KOPT-K1 (cell line): ENCODE results near the gene TUBGCP5.
A peak's percentile ranks its signal among the peaks of the same experiment; 100 is the strongest.
"Not testable (repeated sequence)": the region's sequence is repeated elsewhere in the genome, so short reads cannot be mapped to it uniquely, and the experiment has no call there.

ENCODE experiments used
- H3K27ac ChIP-seq: fragments of 200-600 bp; sonication (generic); 2 replicates; pipeline ENCODE4 v1.5.1; 2016; ENCODE audit warnings: antibody characterized with exemption, mild to moderate bottlenecking, low read depth, low read length; ENCODE audit not compliant: poor library complexity, severe bottlenecking
- H3K36me3 ChIP-seq: fragments of 200-600 bp; sonication (generic); 2 replicates; pipeline ENCODE4 v1.5.1; 2017; ENCODE audit warnings: antibody characterized with exemption, mild to moderate bottlenecking, low read length, moderate library complexity; ENCODE audit not compliant: insufficient read depth
- H3K9me3 ChIP-seq: fragments of 200-600 bp; sonication (generic); 2 replicates; pipeline ENCODE4 v1.5.1; 2017; ENCODE audit warnings: antibody characterized with exemption, low read length, mild to moderate bottlenecking; ENCODE audit not compliant: insufficient read depth, poor library complexity, severe bottlenecking

The TUBGCP5 gene

DNA sequence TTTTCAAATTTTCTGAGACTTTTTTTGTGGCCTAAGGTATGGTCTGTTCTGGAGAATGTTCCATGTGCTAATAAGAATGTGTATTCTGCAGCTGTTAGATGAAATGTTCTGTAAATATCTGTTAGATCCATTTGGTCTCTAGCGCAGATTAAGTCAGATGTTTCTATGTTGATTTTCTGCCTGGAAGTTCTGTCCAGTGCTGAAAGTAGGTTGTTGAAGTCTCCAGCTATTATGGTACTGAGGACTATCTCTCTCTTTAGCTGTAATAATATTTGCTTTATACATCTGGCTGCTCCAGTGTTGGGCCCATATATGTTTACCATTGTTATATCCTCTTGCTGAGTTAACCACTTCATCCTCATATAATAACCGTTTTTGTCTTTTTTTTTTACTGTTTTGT lies 13.2 kb upstream of the TUBGCP5 start:
- Histone ChIP-seq H3K27ac (no peak overlapping the region), H3K36me3 (no peaks in the 10 kb centered on the region), H3K9me3 (no peaks in the 10 kb centered on the region)

- Histone ChIP-seq H3K9me3 (no peaks in the 10 kb centered on the region), H3K36me3 (no peaks in the 10 kb centered on the region), H3K27ac (no peak overlapping the region)
These were observed 11.3 kb upstream of the TUBGCP5 start for GRCh38 chr15:23050708-23051107.

DNA sequence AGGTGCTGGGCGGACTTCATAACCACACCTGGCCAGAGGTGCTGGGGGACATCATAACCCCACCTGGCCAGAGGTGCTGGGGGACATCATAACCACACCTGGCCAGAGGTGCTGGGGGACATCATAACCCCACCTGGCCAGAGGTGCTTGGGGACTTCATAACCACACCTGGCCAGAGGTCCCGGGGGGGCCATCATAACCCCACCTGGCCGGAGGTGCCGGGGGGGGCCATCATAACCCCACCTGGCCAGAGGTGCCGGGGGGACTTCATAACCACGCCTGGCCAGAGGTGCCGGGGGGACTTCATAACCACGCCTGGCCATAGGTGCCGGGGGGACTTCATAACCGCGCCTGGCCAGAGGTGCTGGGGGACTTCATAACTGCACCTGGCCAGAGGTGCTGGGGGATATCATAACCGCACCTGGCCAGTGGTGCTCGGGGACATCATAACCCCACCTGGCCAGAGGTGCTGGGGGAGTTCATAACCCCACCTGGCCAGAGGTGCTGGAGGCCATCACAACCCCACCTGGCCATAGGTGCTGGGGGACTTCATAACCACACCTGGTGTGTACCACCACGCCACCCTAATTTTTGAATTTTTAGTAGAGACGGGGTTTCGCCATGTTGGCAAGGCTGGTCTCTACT lies 10.7 kb upstream of the TUBGCP5 start:
- Histone ChIP-seq H3K36me3 (no peaks in the 10 kb centered on the region), H3K27ac (no peak overlapping the region), H3K9me3 (no peaks in the 10 kb centered on the region)

DNA sequence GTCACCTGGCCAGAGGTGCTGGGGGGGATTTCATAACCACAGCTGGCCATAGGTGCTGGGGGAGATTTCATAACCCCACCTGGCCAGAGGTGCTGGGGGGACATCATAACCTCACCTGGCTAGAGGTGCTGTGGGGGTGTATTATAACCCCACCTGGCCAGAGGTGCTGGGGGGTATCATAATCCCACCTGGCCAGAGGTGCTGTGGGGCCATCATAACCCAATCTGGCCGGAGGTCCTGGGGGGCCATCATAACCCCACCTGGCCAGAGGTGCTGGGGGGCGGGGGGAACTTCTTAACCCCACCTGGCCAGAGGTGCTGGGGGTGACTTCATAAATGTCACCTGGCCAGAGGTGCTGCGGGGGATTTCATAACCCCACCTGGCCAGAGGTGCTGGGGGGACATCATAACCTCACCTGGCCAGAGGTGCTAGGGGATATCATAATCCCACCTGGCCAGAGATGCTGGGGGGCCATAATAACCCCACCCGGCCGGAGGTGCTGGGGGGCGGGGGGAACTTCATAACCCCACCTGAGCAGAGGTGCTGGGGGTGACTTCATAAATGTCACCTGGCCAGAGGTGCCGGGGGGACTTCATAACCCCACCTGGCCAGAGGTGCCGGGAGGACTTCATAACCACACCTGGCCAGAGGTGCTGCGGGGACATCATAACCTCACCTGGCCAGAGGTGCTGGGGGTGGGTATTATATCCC lies 9.4 kb upstream of the TUBGCP5 start:
- not testable (repeated sequence) for H3K36me3 ChIP-seq, H3K27ac ChIP-seq, H3K9me3 ChIP-seq

- not testable (repeated sequence) for H3K9me3 ChIP-seq, H3K36me3 ChIP-seq, H3K27ac ChIP-seq
These were observed 4.6 kb upstream of the TUBGCP5 start for GRCh38 chr15:23043987-23044386.

DNA sequence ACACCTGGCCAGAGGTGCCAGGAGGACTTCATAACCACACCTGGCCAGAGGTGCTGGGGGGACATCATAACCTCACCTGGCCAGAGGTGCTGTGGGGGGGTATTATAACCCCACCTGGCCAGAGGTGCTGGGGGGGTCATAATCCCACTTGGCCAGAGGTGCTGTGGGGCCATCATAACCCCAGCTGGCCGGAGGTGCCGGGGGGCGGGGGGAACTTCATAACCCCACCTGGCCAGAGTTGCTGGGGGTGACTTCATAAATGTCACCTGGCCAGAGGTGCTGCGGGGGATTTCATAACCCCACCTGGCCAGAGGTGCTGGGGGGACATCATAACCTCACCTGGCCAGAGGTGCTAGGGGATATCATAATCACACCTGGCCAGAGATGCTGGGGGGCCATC lies 4.2 kb upstream of the TUBGCP5 start:
- not testable (repeated sequence) for H3K36me3 ChIP-seq, H3K27ac ChIP-seq, H3K9me3 ChIP-seq

GRCh38 chr15:23041736-23042135 lies 2.4 kb upstream of the TUBGCP5 start:
- not testable (repeated sequence) for H3K9me3 ChIP-seq, H3K36me3 ChIP-seq, H3K27ac ChIP-seq

DNA sequence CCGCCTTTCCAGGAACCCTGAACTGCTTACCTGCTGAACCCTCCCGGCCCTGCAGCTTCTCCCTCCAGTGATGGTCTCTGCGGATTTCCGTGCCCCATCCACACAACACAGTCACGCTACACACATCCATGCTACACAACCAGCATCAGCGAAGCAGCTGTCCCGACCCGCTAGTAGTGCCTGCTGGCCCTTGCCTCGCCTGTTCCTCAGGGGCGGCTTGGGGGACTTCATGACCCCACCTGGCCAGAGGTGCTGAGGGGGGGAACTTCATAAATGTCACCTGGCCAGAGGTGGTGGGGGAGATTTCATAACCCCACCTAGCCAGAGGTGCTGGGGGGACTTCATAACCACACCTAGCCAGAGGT lies 530 bp upstream of the TUBGCP5 start:
- H3K36me3 ChIP-seq: peaks cover 13% of the 10 kb centered on the region
- no peaks in the 10 kb centered on the region for H3K9me3 ChIP-seq
- peak overlapping the region; percentile 87 for H3K27ac ChIP-seq

DNA sequence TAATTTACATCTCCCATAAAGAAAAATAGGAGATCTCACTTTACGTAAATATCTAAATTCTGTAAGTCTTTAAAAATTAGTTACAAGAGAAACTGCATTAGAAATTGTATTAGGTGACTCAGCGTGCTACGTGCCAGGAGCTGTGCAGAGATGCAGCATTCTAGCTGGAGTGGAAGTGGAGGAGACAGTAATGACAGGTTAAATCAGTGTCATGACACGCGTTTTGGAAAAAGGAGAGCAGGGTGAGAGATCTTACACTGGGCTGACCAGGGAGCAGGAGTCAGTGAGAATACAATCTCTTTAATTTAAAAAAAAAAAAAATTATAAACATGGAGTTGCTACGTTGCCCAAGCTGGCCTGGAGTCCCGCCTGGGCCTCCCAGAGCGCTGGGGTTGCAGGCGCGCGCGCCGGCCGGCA lies 635 bp downstream of the TUBGCP5 start:
- no peaks in the 10 kb centered on the region for H3K9me3 ChIP-seq
- H3K27ac ChIP-seq: peak overlapping the region; percentile 87
- peaks cover 22% of the 10 kb centered on the region for H3K36me3 ChIP-seq

- peaks cover 47% of the 10 kb centered on the region for H3K36me3 ChIP-seq
- no peak overlapping the region for H3K27ac ChIP-seq
- no peaks in the 10 kb centered on the region for H3K9me3 ChIP-seq
These were observed 3.3 kb downstream of the TUBGCP5 start for GRCh38 chr15:23035964-23036566.

- H3K27ac ChIP-seq: no peak overlapping the region
- peaks cover 67% of the 10 kb centered on the region for H3K36me3 ChIP-seq
- H3K9me3 ChIP-seq: no peaks in the 10 kb centered on the region
These were observed 5.4 kb downstream of the TUBGCP5 start for GRCh38 chr15:23033979-23034378.

GRCh38 chr15:23026218-23026617 lies 13.2 kb downstream of the TUBGCP5 start:
- Histone ChIP-seq H3K9me3 (no peaks in the 10 kb centered on the region), H3K36me3 (peaks cover 95% of the 10 kb centered on the region), H3K27ac (no peak overlapping the region)

DNA sequence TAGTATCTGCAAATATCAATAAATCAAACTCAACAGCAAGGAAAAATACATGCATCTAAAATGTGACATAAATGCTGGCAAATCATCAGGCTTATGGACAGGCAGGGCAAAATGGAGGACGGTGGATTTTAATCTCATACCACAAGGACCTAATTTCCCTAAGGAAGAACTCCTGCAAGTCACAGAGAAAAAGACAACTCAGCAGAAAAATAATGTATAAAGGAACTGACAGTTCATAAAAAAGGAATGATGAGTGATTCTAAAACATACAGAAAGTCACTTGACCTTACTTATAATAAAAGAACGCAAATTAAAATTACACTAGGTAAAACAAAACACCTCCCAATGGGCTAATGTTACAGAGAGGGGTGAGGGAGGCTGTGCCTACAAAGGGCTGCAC lies 17.2 kb downstream of the TUBGCP5 start:
- Histone ChIP-seq H3K9me3 (no peaks in the 10 kb centered on the region), H3K27ac (no peak overlapping the region), H3K36me3 (peaks cover 92% of the 10 kb centered on the region)

DNA sequence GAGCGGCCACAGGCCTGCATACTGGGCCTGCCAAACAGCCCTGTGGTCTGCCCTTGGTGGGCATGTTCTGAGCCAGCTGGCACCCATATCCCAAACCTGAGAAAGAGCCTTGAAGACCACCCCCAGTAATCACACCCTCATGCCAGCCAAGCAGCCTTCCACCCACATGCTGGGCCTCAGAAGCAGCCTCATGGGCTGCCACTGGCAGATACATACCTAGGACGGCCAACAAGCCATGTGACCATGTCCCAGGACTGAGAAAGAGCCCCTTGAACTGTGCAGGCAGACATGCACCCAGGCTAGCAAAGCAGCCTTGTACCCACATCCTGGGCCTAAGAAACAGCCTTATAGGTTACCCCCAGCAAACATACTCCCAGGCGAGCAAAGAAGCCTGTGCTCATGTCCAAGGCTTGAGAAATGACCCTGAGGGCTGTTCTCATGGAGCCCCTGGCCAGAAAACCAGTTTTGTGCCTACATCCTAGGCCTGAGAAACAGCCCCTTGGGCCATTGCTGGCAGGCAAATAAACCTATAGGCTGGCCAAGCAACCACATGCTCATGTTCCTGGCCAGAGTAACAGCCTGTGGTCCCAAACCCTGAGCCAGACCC lies 24.9 kb downstream of the TUBGCP5 start:
- Histone ChIP-seq H3K27ac (no peak overlapping the region), H3K9me3 (no peaks in the 10 kb centered on the region), H3K36me3 (peaks cover 95% of the 10 kb centered on the region)

DNA sequence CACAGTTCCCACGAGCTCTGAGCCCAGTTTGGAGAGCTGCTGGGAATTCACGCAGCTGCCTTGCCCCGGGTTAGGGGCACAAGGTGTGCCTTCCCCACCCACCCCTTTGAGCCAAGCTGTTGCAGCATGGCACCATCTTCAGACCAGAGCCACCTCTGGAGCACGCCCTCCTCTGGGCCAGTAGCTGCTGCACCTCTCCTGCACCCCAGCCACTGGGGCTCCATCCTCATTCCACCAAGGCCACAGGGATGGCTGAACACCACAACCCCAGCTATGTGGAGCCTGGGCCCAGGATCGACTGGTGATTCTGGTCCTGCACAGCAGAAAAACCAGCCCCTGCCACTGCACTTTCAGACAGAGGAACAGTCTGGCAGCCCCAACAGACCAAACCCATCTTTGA lies 25.7 kb downstream of the TUBGCP5 start:
- Histone ChIP-seq H3K27ac (no peak overlapping the region), H3K36me3 (peaks cover 95% of the 10 kb centered on the region), H3K9me3 (no peaks in the 10 kb centered on the region)
